Pancreas (tissue), 10 donors: ENCODE measurements around the gene BEGAIN. TPM values are rescaled to one million over a fixed set of nuclear protein-coding genes. Genes with fewer than 3 reads are reported as not detected.

Source experiments
- ATAC-seq, 4 donors: fragments of 200-7000 bp; cut with Tn5 transposase; one replicate each; pipeline versions ENCODE4 v1.8.0 to v1.9.1; 2020; ENCODE audit warnings: mild to moderate bottlenecking in 4 of 4, moderate library complexity in 4 of 4
- DNase-seq, 6 donors: peaks; one replicate each; pipeline ENCODE4 v3.0.0-alpha.2; 2020
- FAIRE-seq: peaks from 2 replicates; lab custom pipeline; 2012; peaks lifted over from hg19 to GRCh38; lab: Jason Lieb, UNC
- H3K27ac ChIP-seq, 4 donors: fragments of 200-600 bp; sonication (generic); 1 replicate in 3 of 4; 2 replicates in 1 of 4; pipeline versions ENCODE4 v1.5.0 to v1.8.0; 2020
- H3K27me3 ChIP-seq, 4 donors: fragments of 200-600 bp; one replicate each; pipeline ENCODE4 v1.8.0; 2021
- H3K36me3 ChIP-seq, 3 donors: fragments of 200-600 bp; sonication (generic) in 1 of 3; one replicate each; pipeline versions ENCODE4 v1.5.0 to v1.8.0; 2020 to 2021
- H3K4me1 ChIP-seq, 3 donors: fragments of 200-600 bp; one replicate each; pipeline ENCODE4 v1.8.0; 2021
- H3K4me3 ChIP-seq, 4 donors: fragments of 200-600 bp; sonication (generic) in 2 of 4; one replicate each; pipeline versions ENCODE4 v1.5.0 to v1.8.0; 2020 to 2021
- H3K9me3 ChIP-seq, 4 donors: fragments of 200-600 bp; one replicate each; pipeline ENCODE4 v1.8.0; 2021
- CTCF ChIP-seq, 4 donors: fragments of 200-600 bp; sonication (generic) in 3 of 4; IDR thresholded peaks; one replicate each; pipeline versions ENCODE4 v1.5.0 to v1.8.0; 2021; ENCODE audit warnings: antibody characterized with exemption in 4 of 4
- WGBS, 2 donors: extraction: QIAGEN DNeasy Blood & Tissue Kit; methylation state at CpG; one replicate each; pipeline ENCODE4 v1.1.7; 2013; 5-methylcytosine and 5-hydroxymethylcytosine counted together
- intact Hi-C, 3 donors: fragments of 100-400 bp; cut with DNase I; formaldehyde crosslinking; loops; one replicate each; pipeline versions ENCODE4 v1.11.1 to v1.14.2; 2022
- polyA plus RNA-seq, 2 donors: library from polyadenylated mRNA; stranded (reverse); fragments of 200-250 nt; gene quantifications; one replicate each; pipeline ENCODE4 v1.2.3, GENCODE V29; 2013
- total RNA-seq, 6 donors: library from RNA; stranded (reverse); fragmentation: NEBNext Ultra II Directional in 4 of 6; extraction: Animal tissue kit (Norgen Biotek cat#: 25700) in 4 of 6; gene quantifications; one replicate each; pipeline versions ENCODE4 v1.2.1 to v1.2.4, GENCODE V29; 2021 to 2023
- donor health status: healthy with polysubstance abuse.
- donor health status: DM: no; HTN: no; CAD: no; lungs with moderate emphysema.
- donor health status: DM: no; HTN: no; CAD: no.
- donor health status: control.
- donor health status: control.
- donor health status: Bipolar disorder and iron deficiency.
- donor health status: DM: yes; HTN: yes; CAD: no.
- donor health status: DM: no; HTN: no; CAD: no.
- donor health status: DM: no; HTN: no; CAD: no.
- donor health status: DM: yes; HTN: yes; CAD: no.

BEGAIN gene
- total and polyA plus RNA-seq, 8 donors = 9.1 to 32.2 (median 15.4) TPM

- no peaks in the 10 kb centered on the region for H3K9me3 ChIP-seq
- FAIRE-seq (no peak), DNase-seq (peak in 1 of 6 donors; percentile 11), ATAC-seq (no peak)
- no peak for TF ChIP-seq CTCF (IDR thresholded peaks at IDR 0.05)
- H3K4me3 ChIP-seq = no peak overlapping the region
- no peaks in the 10 kb centered on the region for H3K36me3 ChIP-seq
- H3K27me3 ChIP-seq = no peaks in the 10 kb centered on the region
- intact Hi-C loops = no loop called here
- H3K4me1 ChIP-seq = peaks cover 8 to 14% (median 9%) of the 10 kb centered on the region in 3 donors
- 46 to 56% methylated on average over 10 of the region's 10 CpGs for WGBS, 2 donors
- H3K27ac ChIP-seq = no peak overlapping the region
Measured at GRCh38 chr14:100616854-100617409, 29.7 kb upstream of the BEGAIN start.

GRCh38 chr14:100615736-100616695 lies 28.8 kb upstream of the BEGAIN start:
- ATAC-seq (no peak), DNase-seq (peak in 1 of 6 donors; percentile 19), FAIRE-seq (no peak)
- no peak for TF ChIP-seq CTCF (IDR thresholded peaks at IDR 0.05)
- Histone ChIP-seq H3K4me1 (peaks cover 8 to 14% (median 9%) of the 10 kb centered on the region in 3 donors), H3K4me3 (no peak overlapping the region), H3K27ac (no peak overlapping the region), H3K27me3 (no peaks in the 10 kb centered on the region), H3K36me3 (no peaks in the 10 kb centered on the region), H3K9me3 (no peaks in the 10 kb centered on the region)
- 89 to 93% methylated on average over 25 of the region's 25 CpGs for WGBS, 2 donors
- intact Hi-C loops = no loop called here

- H3K9me3 ChIP-seq = no peaks in the 10 kb centered on the region
- FAIRE-seq (no peak), DNase-seq (no peak), ATAC-seq (no peak)
- intact Hi-C loops = no loop called here
- H3K27me3 ChIP-seq = no peaks in the 10 kb centered on the region
- TF ChIP-seq CTCF (IDR thresholded peaks at IDR 0.05) = no peak
- no peak overlapping the region for H3K4me3 ChIP-seq
- H3K27ac ChIP-seq = no peak overlapping the region
- no peaks in the 10 kb centered on the region for H3K36me3 ChIP-seq
- peaks cover 8 to 14% (median 9%) of the 10 kb centered on the region in 3 donors for H3K4me1 ChIP-seq
Measured at GRCh38 chr14:100614803-100615202, 27.6 kb upstream of the BEGAIN start.

GRCh38 chr14:100612986-100613385 lies 25.8 kb upstream of the BEGAIN start:
- H3K9me3 ChIP-seq = no peaks in the 10 kb centered on the region
- DNase-seq (no peak), ATAC-seq (no peak), FAIRE-seq (no peak)
- intact Hi-C loops = no loop called here
- peaks cover 0 to under 1% (median 0%) of the 10 kb centered on the region in 3 donors for H3K4me1 ChIP-seq
- no peak overlapping the region for H3K4me3 ChIP-seq
- H3K36me3 ChIP-seq = no peaks in the 10 kb centered on the region
- 73 to 78% methylated on average over 9 of the region's 9 CpGs for WGBS, 2 donors
- TF ChIP-seq CTCF (IDR thresholded peaks at IDR 0.05) = no peak
- H3K27ac ChIP-seq = no peak overlapping the region
- no peaks in the 10 kb centered on the region for H3K27me3 ChIP-seq
